NCI-H524 (cell line): ENCODE data around the gene MSL3.

Source experiments
- DNase-seq, 2 experiments: peaks; one replicate each; lab custom pipeline; 2025; lab: John Stamatoyannopoulos, UW

Gene MSL3

GRCh38 chrX:11759461-11760311 is 1.6 kb downstream of the MSL3 start:
- DNase-seq, result peak; percentile 84 to 94

GRCh38 chrX:11760958-11761357 is 2.9 kb downstream of the MSL3 start:
- DNase-seq, result no peak

- no peak for DNase-seq
Measured at GRCh38 chrX:11764602-11765067, 6.6 kb downstream of the MSL3 start.

- no peak for DNase-seq
Measured at GRCh38 chrX:11765449-11765848, 7.4 kb downstream of the MSL3 start.

GRCh38 chrX:11766487-11766886 is 8.4 kb downstream of the MSL3 start:
- no peak for DNase-seq

- DNase-seq, result peak in 1 of 2 experiments; percentile 11
Measured at GRCh38 chrX:11768039-11768438, 10.0 kb downstream of the MSL3 start.

- peak in 1 of 2 experiments; percentile 56 for DNase-seq
Measured at GRCh38 chrX:11770320-11770719, 12.3 kb downstream of the MSL3 start.

GRCh38 chrX:11778230-11778629 is 20.2 kb downstream of the MSL3 start:
- no peak for DNase-seq

- DNase-seq, result no peak
Measured at GRCh38 chrX:11781133-11781532, 23.1 kb downstream of the MSL3 start.

GRCh38 chrX:11781734-11782370 is 23.8 kb downstream of the MSL3 start:
- DNase-seq, result peak in 1 of 2 experiments; percentile 19

GRCh38 chrX:11784543-11784942 is 26.5 kb downstream of the MSL3 start:
- no peak for DNase-seq

GRCh38 chrX:11786862-11787261 is 28.8 kb downstream of the MSL3 start:
- DNase-seq, result no peak

- DNase-seq, result peak in 1 of 2 experiments; percentile 24
Measured at GRCh38 chrX:11787564-11787963, 29.5 kb downstream of the MSL3 start.

- no peak for DNase-seq
Measured at GRCh38 chrX:11789809-11790208, 31.8 kb downstream of the MSL3 start.

- DNase-seq, result no peak
Measured at GRCh38 chrX:11791090-11791489, 33.1 kb downstream of the MSL3 start.

- no peak for DNase-seq
Measured at GRCh38 chrX:11791537-11791936, 33.5 kb downstream of the MSL3 start.

- no peak for DNase-seq
Measured at GRCh38 chrX:11792461-11793421, 34.7 kb downstream of the MSL3 start.

- no peak for DNase-seq
Measured at GRCh38 chrX:11793734-11794133, 35.7 kb downstream of the MSL3 start.

- no peak for DNase-seq
Measured at GRCh38 chrX:11813341-11813740, 55.3 kb downstream of the MSL3 start.
